Neural progenitor cell (in vitro differentiated cells): ENCODE data around the gene TFPI.

Experiments used
- EZH2 ChIP-seq: fragments of 200-600 bp; sonication (generic); IDR thresholded peaks from 2 replicates; pipeline ENCODE4 v1.6.1; 2017; ENCODE audit warnings: antibody characterized with exemption, mild to moderate bottlenecking, moderate library complexity
- TF ChIP-seq, protein P1 (sequence below): fragments of 200-600 bp; sonication (generic); IDR thresholded peaks from 2 replicates; pipeline ENCODE4 v1.5.1; 2017; ENCODE audit warnings: antibody characterized with exemption, mild to moderate bottlenecking

DNA sequence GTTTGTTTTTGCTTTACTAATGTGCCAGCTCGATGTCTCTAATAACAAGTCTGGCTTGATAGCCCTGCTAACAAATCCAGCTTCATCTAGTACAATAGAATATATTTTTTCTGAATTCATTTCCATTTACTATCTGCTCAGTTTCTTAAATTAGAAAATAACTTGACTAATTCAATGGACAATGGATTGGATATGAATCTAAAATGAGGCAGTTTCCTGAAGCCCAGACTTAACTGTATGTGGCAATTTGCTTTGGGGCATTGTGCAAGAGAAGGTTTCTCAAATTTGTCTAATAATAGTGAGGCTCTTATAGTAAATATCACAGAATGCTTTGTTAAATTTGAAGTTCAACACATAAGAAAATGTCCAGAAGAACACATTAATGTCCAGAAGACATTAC, 132.0 kb downstream of the TFPI start:
- TF ChIP-seq EZH2: no peak
- TF ChIP-seq, protein P1, sequence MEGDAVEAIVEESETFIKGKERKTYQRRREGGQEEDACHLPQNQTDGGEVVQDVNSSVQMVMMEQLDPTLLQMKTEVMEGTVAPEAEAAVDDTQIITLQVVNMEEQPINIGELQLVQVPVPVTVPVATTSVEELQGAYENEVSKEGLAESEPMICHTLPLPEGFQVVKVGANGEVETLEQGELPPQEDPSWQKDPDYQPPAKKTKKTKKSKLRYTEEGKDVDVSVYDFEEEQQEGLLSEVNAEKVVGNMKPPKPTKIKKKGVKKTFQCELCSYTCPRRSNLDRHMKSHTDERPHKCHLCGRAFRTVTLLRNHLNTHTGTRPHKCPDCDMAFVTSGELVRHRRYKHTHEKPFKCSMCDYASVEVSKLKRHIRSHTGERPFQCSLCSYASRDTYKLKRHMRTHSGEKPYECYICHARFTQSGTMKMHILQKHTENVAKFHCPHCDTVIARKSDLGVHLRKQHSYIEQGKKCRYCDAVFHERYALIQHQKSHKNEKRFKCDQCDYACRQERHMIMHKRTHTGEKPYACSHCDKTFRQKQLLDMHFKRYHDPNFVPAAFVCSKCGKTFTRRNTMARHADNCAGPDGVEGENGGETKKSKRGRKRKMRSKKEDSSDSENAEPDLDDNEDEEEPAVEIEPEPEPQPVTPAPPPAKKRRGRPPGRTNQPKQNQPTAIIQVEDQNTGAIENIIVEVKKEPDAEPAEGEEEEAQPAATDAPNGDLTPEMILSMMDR: no peak
